Bronchus fibroblast of lung (primary cell): ENCODE measurements around the gene TUG1. TPM values are rescaled to one million over a fixed set of nuclear protein-coding genes. Genes with fewer than 3 reads are reported as not detected.

ENCODE experiments used
- total RNA-seq: library from RNA; depleted of rRNA; stranded (reverse); fragments of >200 nt; gene quantifications from 2 replicates; pipeline ENCODE4 v1.2.3, GENCODE V29; 2015

TUG1 gene
- total RNA-seq, result 23.6 and 23.7 TPM in 2 replicates

GRCh38 chr22:30968924-30969531, at the start of gene TUG1:
Gene TUG1 (plus strand): TSS chr22:30969265.

GRCh38 chr22:30968015-30968923, 796 bp upstream of the TUG1 start, which contains the start of gene MORC2:
Gene MORC2 (minus strand): TSS chr22:30968774. CDS start chr22:30967889, 885 bp downstream.

Other genes with a start within 250 kb of the TUG1 start
- 9.1 and 10.9 TPM in 2 replicates for gene MORC2, start 491 bp upstream of the TUG1 start, total RNA-seq
- 193 and 236 TPM in 2 replicates for gene SMTN, start 112.1 kb downstream of the TUG1 start, total RNA-seq
- gene SELENOM, start 138.3 kb downstream of the TUG1 start, total RNA-seq, result 179 and 192 TPM in 2 replicates
- gene INPP5J, start 153.7 kb downstream of the TUG1 start, total RNA-seq, result 1.3 and 1.9 TPM in 2 replicates
- 5.2 and 6.7 TPM in 2 replicates for gene PLA2G3, start 171.2 kb downstream of the TUG1 start, total RNA-seq
- 20.1 and 24.5 TPM in 2 replicates for gene RNF185, start 190.9 kb downstream of the TUG1 start, total RNA-seq
- gene LIMK2, start 243.0 kb downstream of the TUG1 start, total RNA-seq, result 9.4 and 10.4 TPM in 2 replicates